Left kidney (tissue), 2 donors: ENCODE results near the gene LMO7. TPM values are rescaled to one million over a fixed set of nuclear protein-coding genes. Genes with fewer than 3 reads are reported as not detected.
"Not testable (repeated sequence)": the region's sequence is repeated elsewhere in the genome, so short reads cannot be mapped to it uniquely, and the experiment has no call there.

Source experiments
- DNase-seq: peaks from one replicate; pipeline ENCODE4 v3.0.0-alpha.2; 2013
- polyA plus RNA-seq: library from polyadenylated mRNA; unstranded; fragments of 120-200 nt; gene quantifications from one replicate; pipeline ENCODE4 v1.2.1, GENCODE V29; 2013; ENCODE audit not compliant: insufficient read length

Gene LMO7
- polyA plus RNA-seq, 1 donor: 108 TPM

GRCh38 chr13:75695908-75696307 lies 59.8 kb downstream of the LMO7 start:
- peak; percentile 84 for DNase-seq

DNA sequence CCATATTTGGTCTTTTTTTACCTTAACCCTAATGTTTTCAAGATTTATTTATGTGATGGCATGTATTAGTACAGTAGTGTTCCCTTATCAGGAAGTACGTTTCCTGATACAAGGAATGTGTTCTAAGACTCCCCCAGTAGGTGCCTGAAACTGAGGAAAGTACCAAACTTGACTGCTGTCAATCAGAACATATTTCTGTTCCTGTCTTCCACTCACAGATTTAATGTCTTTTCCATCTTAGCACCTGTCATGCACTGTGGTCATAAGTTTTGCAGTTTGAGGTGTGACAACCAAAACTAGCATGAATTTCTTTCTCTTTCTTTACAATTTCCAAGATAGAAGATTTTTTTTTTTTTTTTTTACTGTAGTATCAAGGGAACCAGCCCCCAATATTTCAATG lies 62.9 kb downstream of the LMO7 start:
- DNase-seq: no peak

- not testable (repeated sequence) for DNase-seq
Measured at GRCh38 chr13:75699717-75700116, 63.6 kb downstream of the LMO7 start.

GRCh38 chr13:75700552-75700951 lies 64.4 kb downstream of the LMO7 start:
- no peak for DNase-seq

DNA sequence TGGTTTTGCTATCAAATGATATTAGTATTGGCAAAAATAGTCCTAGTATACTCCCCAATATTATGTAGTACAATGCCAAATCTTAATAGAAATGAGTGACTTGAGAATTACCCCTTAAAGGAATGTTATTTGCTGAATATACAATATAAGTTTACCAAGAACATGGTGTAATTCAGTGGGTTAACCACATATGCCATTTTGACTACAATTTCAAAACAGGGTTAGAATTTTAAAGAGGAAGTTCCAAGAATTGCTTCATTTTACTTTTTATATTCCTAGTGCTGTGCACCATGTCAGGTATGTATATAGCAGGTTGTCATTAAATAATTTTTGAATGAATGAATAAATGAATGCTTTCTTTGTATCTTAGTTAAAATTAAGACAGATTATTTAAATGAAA lies 66.3 kb downstream of the LMO7 start:
- DNase-seq: no peak

DNA sequence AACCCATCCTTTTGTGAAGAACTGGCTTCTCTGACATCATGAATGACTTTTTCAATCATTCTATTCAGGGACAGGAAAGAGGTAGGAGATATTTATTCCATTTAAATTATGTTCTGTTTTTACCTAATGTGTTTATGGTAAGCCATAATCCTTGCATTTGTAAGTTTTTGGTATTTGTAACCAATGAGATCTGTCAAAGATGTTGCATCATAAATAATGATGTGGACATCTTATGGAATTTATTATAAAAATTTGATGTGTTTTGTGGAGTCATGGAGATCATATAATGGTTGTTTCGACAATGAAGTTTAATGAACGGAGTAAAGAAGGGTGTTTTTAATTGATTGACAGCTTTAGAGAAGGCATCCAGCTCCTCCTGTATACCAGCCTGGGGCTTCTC lies 67.6 kb downstream of the LMO7 start:
- no peak for DNase-seq

DNA sequence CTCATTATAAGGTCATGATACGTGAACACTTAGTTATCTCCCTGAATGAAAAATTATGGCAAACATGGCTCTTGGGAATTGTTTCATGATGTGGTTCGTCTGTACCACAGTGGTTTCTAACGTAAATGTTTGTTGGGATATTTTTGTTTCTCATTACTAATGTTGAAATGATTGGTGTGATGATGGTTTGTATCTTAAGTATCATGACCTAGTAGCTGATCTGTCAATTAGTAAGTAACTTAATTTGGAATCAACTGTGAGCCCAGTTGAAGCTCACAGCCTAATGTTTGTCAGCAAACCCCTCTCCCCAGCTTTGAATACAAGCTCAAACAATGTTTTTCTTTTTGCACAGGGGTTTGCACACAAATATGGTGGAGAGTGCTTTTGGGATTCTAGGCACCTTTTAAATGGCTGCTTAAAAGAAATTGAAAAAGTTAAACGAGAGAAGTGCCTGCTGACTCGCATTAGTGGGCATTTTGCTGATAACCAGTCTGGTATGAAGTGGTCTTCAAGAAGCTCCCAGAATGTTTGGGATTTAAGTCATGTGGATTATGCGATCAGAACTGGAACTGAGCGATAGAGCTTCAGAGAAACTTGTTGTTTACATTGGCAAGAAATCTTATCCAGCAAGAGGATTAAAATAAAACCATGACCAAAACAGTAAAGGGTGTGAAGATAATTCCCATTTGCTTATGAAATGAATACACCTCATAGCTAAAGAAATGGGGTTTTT lies 68.2 kb downstream of the LMO7 start:
- no peak for DNase-seq

DNA sequence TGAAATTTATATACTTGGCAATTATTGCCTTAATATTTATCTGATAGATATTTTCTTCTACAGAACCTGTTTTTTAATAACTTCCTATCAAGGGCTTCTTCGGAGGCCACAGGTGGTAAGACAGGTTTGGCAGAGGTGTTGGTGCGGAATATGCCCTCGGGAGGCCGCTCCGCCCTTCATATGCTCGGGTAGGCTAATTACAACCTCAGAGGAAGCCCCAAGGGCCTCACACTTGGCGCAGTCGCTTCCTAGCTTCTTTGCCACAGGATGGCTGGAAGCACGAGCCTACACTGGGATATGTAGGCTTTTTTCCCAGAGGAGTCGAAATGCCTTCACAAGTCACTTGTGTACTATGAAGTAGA lies 68.8 kb downstream of the LMO7 start:
- no peak for DNase-seq

DNA sequence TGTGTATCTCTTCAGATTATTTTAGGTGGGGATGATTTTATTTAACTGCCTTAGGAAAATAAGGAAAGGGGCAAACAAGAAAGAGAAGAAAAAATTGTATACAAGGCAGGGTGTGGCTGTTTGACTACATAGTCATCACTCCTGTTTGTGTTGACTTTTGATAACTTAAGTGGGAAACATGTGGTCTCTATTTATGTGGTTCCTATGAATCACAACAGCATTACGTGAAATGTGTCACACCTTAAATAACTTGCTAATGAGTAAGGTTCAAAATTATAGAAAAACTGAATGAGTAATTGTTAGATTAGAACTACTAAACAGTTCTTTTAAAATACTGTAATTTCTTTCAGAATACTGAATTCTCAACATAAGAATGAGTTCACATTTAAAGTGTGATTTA lies 69.3 kb downstream of the LMO7 start:
- no peak for DNase-seq

GRCh38 chr13:75705908-75706307 lies 69.8 kb downstream of the LMO7 start:
- DNase-seq: no peak

DNA sequence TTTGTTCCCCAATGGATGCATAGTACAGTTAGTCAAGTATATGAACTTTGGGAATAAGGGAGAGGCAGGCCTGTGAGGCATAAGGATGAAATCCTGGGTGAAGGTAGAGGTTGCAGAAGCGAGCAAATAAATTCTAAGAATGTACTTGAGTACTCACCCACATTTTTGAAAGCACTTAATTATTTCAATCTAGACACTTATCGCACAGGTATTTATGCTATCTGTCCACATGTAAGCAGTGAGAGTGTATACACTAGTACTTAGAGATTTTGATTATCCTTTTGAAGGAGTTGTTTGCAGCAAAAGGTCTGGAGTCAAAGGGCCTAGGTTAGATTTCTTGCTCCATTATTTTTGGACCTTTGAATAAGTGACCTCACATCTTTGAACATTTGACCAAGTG lies 77.7 kb downstream of the LMO7 start:
- DNase-seq: no peak

DNA sequence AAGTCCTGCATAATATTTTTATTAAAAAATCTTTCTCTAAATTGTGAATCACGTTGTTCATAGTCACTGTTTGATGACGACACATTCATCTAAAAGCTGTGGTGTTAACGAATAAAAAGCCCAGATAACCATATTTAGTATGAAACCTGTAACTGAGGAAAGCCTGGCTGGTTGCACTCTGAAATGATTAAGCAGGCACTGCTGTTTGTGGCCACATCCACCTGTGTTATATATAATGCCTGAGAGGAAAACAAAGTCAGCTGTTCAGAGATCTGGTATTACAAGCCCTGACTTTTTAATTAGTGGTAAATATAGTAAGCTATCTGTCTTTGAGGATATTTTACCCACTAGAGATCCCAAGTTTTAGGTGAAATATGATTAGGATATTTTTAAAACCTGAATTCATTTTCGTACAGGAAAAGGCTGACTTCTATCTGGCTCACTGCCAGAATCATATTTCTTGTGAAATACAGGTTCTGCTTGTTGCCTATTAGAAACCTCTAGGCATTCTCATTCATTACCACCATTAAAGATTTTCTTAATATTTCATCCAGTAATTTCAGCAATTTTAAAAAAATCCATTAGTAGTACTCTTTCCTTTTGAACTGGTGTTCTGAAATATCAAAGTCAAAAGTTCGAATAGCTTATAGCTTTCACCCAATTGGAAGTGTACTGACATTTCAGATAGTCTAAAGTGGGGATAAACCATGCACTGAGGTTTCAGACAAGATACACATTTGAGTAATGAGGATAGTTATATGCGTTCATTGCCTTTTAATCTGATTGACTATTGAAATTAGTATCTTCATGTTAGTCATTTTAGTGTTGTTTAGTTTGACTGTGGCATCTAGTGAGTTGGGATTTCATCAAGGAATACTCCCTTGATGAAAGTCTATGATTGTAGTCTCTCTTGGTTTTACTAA lies 79.7 kb downstream of the LMO7 start:
- no peak for DNase-seq

- no peak for DNase-seq
Measured at GRCh38 chr13:75717525-75717924, 81.4 kb downstream of the LMO7 start.

DNA sequence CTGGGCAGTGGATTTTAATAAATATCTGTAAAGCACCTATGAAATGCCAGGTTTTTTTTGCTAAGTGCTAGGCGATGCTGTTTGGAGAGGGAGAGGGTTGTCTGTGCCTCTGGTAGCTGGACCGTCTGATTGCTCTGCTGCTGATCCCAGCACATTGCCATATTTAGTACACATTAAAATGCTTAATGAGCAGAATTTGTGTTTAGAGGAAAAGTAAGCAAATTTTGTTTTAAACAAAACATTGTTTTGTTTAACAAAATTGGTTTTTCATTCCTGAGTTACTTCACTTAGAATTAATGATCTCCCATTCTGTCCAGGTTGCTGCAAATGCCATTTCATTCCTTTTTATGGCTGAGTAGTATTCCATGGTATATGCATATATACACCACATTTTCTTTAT lies 85.2 kb downstream of the LMO7 start:
- no peak for DNase-seq

DNA sequence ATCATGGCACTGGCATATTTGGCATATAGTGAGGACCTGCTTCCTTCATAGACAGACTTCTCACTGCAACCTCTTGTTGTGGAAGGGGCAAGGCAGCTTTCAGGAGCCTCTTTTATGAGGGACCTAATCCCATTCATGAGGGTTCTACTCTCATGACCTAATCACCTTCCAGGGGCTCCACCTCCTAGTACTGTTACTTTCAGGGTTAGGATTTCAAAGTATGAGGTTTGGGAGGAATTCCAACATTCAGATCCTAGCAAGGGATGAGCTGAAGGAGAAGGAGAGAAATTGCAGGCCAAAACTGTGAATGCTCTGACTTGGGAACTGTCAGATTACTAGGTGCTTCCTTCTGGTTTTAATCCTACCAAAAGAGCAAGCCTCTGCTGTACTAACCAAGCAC lies 87.8 kb downstream of the LMO7 start:
- DNase-seq: no peak

DNA sequence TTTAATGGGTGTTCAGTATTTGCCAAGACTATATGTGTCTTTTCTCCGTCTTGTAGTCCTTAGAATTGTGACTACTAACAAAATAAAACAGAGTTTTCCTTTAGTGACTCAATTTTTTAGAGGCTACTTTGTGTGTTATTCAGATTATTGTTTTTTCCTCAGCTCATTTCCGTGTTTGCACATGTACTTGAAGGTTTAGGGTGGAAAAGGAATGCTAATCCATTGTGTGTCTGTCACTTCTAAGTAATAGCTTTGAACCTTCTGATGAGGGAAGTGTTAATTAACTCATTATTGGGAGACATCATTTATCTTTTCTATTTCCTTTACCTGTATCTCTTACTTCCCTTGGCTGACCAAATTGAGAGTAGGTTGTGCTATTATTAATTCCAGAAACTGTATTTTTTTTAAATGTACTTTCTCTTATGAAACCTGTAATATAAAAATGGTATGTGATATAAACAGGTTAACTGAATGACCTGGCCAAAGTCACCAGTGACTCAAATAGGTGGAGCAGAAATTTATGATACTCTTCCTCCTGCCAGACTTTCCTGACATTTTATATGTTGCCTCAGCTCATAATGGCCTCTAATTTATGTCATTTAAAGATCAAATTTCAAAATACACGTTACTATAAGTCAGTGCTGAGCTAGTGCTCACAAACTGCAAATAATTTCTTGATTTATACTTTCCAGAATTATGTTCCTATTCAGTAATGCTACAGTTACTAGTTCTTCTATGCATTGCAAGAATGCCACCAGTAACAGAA lies 88.8 kb downstream of the LMO7 start:
- DNase-seq: no peak

- DNase-seq: no peak
Measured at GRCh38 chr13:75725736-75726135, 89.6 kb downstream of the LMO7 start.

DNA sequence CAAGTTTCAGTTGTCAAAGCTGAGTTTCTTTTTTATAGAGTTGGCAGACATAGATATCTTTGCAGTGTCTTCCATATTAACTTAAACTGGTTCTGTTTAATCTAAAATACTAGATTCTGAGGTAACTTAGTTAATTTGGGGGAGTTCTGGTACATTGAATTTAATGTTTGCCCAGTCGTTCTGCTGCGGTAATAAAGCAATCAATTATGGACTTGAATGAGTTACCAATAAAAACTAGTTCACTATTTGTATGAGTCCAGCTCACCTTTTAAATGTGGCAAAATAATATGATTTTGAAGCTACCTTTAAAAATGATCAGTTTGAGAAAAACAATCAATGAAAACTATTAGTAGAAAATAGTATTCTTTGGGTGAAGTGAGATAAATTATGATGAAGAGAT lies 90.2 kb downstream of the LMO7 start:
- DNase-seq: no peak

DNA sequence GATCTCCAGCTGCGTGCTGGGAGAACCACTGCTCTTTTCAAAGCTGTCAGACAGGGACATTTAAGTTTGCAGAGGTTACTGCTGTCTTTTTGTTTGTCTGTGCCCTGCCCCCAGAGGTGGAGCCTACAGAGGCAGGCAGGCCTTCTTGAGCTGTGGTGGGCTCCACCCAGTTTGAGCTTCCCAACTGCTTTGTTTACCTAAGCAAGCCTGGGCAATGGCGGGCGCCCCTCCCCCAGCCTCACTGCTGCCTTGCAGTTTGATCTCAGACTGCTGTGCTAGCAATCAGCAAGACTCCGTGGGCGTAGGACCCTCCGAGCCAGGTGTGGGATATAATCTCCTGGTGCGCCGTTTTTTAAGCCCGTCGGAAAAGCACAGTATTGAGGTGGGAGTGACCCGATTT lies 97.0 kb downstream of the LMO7 start:
- not testable (repeated sequence) for DNase-seq

DNA sequence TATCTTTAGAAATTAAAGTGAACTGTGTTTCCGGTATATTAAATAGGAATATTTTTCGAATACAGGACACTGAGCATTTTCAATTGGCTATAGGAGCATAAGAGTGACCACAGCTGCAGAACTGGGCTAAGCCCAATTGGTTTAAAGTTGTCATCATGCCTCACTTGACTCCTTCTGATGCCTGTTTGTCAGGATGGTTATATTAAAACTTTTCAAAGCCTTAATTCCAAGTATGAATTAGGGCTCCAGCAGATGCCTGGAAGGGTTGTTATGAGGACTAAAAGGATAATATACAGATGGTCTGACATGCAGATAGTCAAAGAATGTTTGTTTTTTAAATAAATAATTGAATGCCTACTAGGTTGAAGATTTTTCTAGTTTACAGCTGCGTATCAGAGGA lies 100.0 kb downstream of the LMO7 start:
- DNase-seq: no peak

DNA sequence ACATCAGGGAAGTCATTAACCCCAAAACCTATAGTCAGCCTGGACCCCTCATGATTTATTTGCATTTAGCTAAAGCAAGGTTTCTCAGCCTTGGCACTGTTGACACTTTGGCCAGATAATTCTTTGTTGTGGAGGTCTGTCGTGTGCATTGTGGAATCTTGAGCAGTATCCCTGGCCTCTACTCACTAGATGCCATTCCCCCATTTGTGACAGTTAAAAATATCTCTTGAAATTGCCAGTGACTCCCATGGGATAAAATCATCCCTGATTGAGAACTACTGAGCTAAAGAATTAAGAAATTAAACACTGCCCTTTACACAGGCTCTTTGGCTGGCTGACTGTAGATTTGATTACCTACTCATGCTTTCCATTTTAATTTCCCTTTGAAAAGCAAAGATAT lies 102.7 kb downstream of the LMO7 start:
- no peak for DNase-seq

GRCh38 chr13:75739244-75739868 lies 103.2 kb downstream of the LMO7 start:
- DNase-seq: no peak
